ENCODE measurements around the gene FTHL17.

Gene FTHL17

GRCh38 chrX:31091819-31092218 lies 20.0 kb upstream of the FTHL17 start:
- no peak overlapping the region for H3K4me3 ChIP-seq (ENCODE audit: low read length)
- H3K36me3 ChIP-seq (ENCODE audit: control insufficient read depth, insufficient read depth, low read length, severe bottlenecking) = no peaks in the 10 kb centered on the region
- no peaks in the 10 kb centered on the region for H3K27me3 ChIP-seq (replicated peaks; ENCODE audit: control insufficient read depth, insufficient read depth, low read length)
- H3K9me3 ChIP-seq (ENCODE audit: control insufficient read depth, low read length) = peaks cover 8% of the 10 kb centered on the region
- no peak overlapping the region for H3K9ac ChIP-seq (ENCODE audit: low read length)
- no peaks in the 10 kb centered on the region for H3K4me1 ChIP-seq (ENCODE audit: control insufficient read depth, insufficient read depth, low read length)
- no peak for DNase-seq (ENCODE audit: low read depth)

- no peaks in the 10 kb centered on the region for H3K4me1 ChIP-seq (ENCODE audit: control insufficient read depth, insufficient read depth, low read length)
- peaks cover 21% of the 10 kb centered on the region for H3K9me3 ChIP-seq (ENCODE audit: control insufficient read depth, low read length)
- DNase-seq (ENCODE audit: low read depth) = no peak
- no peak overlapping the region for H3K4me3 ChIP-seq (ENCODE audit: low read length)
- no peaks in the 10 kb centered on the region for H3K36me3 ChIP-seq (ENCODE audit: control insufficient read depth, insufficient read depth, low read length, severe bottlenecking)
- no peak overlapping the region for H3K9ac ChIP-seq (ENCODE audit: low read length)
- peaks cover 8% of the 10 kb centered on the region for H3K27me3 ChIP-seq (replicated peaks; ENCODE audit: control insufficient read depth, insufficient read depth, low read length)
These were observed 2.7 kb upstream of the FTHL17 start for GRCh38 chrX:31074522-31074921.

- Histone ChIP-seq H3K9me3 (ENCODE audit: control insufficient read depth, low read length) (peaks cover 23% of the 10 kb centered on the region), H3K27me3 (replicated peaks; ENCODE audit: control insufficient read depth, insufficient read depth, low read length) (peaks cover 8% of the 10 kb centered on the region), H3K4me3 (ENCODE audit: low read length) (no peak overlapping the region), H3K36me3 (ENCODE audit: control insufficient read depth, insufficient read depth, low read length, severe bottlenecking) (no peaks in the 10 kb centered on the region), H3K4me1 (ENCODE audit: control insufficient read depth, insufficient read depth, low read length) (no peaks in the 10 kb centered on the region), H3K9ac (ENCODE audit: low read length) (no peak overlapping the region)
- no peak for DNase-seq (ENCODE audit: low read depth)
These were observed 579 bp downstream of the FTHL17 start for GRCh38 chrX:31071262-31071661.

DNA sequence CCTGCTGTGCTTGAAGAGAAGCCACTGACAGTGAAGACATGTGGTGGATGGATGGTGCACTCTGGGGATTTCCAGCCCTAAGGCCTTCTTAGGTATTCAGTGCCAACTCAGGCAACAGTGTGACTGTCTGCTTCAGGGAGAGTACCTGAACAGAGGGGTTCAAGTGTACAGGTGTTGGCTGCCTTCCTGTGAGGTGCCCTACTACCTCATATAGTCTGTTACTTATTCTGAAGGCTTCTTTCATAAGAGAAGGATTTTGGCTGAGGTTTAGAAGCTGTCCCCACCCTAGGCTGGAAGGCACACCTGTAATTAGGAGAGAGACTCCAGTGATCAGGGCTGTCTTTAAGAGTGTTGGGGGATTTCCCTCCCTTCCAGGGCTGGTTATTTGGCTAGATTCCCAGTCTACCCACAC lies 1.8 kb downstream of the FTHL17 start:
- no peak for DNase-seq (ENCODE audit: low read depth)
- Histone ChIP-seq H3K4me3 (ENCODE audit: low read length) (no peak overlapping the region), H3K36me3 (ENCODE audit: control insufficient read depth, insufficient read depth, low read length, severe bottlenecking) (no peaks in the 10 kb centered on the region), H3K4me1 (ENCODE audit: control insufficient read depth, insufficient read depth, low read length) (no peaks in the 10 kb centered on the region), H3K9ac (ENCODE audit: low read length) (no peak overlapping the region), H3K27me3 (replicated peaks; ENCODE audit: control insufficient read depth, insufficient read depth, low read length) (peaks cover 8% of the 10 kb centered on the region), H3K9me3 (ENCODE audit: control insufficient read depth, low read length) (peaks cover 19% of the 10 kb centered on the region)

- no peaks in the 10 kb centered on the region for H3K9me3 ChIP-seq (ENCODE audit: control insufficient read depth, low read length)
- H3K36me3 ChIP-seq (ENCODE audit: control insufficient read depth, insufficient read depth, low read length, severe bottlenecking) = no peaks in the 10 kb centered on the region
- DNase-seq (ENCODE audit: low read depth) = no peak
- no peaks in the 10 kb centered on the region for H3K4me1 ChIP-seq (ENCODE audit: control insufficient read depth, insufficient read depth, low read length)
- no peak overlapping the region for H3K9ac ChIP-seq (ENCODE audit: low read length)
- H3K4me3 ChIP-seq (ENCODE audit: low read length) = no peak overlapping the region
- H3K27me3 ChIP-seq (replicated peaks; ENCODE audit: control insufficient read depth, insufficient read depth, low read length) = peaks cover 10% of the 10 kb centered on the region
These were observed 8.7 kb downstream of the FTHL17 start for GRCh38 chrX:31063114-31063513.

DNA sequence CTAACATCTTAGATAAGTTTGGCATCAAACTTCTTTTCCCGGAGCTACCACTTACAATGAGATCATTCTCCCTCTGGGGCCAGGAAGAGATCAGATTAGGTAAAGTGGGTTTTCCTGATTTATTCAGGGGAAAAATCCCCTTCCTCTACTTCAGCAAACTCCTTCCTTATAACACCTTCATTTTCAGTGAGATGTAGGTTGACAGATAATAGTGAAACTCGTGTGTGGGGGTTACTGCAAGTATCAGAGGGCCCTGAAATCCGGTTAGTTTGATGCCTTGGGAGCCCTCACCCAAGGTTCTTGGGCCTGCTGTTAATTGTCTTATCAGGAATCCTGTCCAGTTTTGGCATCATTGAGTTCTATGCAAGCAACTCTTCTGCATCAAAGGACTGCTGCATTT lies 10.8 kb downstream of the FTHL17 start:
- H3K9ac ChIP-seq (ENCODE audit: low read length) = no peak overlapping the region
- DNase-seq (ENCODE audit: low read depth) = no peak
- H3K36me3 ChIP-seq (ENCODE audit: control insufficient read depth, insufficient read depth, low read length, severe bottlenecking) = no peaks in the 10 kb centered on the region
- H3K4me3 ChIP-seq (ENCODE audit: low read length) = no peak overlapping the region
- peaks cover 10% of the 10 kb centered on the region for H3K27me3 ChIP-seq (replicated peaks; ENCODE audit: control insufficient read depth, insufficient read depth, low read length)
- H3K4me1 ChIP-seq (ENCODE audit: control insufficient read depth, insufficient read depth, low read length) = no peaks in the 10 kb centered on the region
- no peaks in the 10 kb centered on the region for H3K9me3 ChIP-seq (ENCODE audit: control insufficient read depth, low read length)

DNA sequence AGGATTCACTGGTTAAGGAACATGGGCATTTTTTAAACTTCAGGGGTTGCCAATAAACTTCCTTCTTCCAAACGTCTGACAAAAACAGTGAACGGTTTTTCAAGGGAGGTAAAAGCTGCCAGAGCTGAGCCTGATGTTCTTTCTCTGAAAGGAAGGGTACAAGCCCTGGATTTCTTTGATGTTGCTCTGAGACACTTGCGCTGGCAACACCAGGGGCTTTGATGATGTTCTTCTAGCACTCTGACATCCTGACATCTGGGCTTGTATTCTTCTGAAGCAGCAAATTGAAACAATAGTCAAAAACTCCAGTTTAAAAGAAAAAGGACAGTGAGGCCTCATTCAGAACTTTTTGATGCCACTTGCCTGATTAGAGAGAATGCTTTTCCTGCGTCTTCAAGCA lies 11.8 kb downstream of the FTHL17 start:
- Histone ChIP-seq H3K4me3 (ENCODE audit: low read length) (no peak overlapping the region), H3K9ac (ENCODE audit: low read length) (no peak overlapping the region), H3K4me1 (ENCODE audit: control insufficient read depth, insufficient read depth, low read length) (no peaks in the 10 kb centered on the region), H3K36me3 (ENCODE audit: control insufficient read depth, insufficient read depth, low read length, severe bottlenecking) (no peaks in the 10 kb centered on the region), H3K27me3 (replicated peaks; ENCODE audit: control insufficient read depth, insufficient read depth, low read length) (peaks cover 10% of the 10 kb centered on the region), H3K9me3 (ENCODE audit: control insufficient read depth, low read length) (no peaks in the 10 kb centered on the region)
- no peak for DNase-seq (ENCODE audit: low read depth)

GRCh38 chrX:31058284-31058683 lies 13.6 kb downstream of the FTHL17 start:
- no peak overlapping the region for H3K4me3 ChIP-seq (ENCODE audit: low read length)
- H3K27me3 ChIP-seq (replicated peaks; ENCODE audit: control insufficient read depth, insufficient read depth, low read length) = peaks cover 10% of the 10 kb centered on the region
- no peaks in the 10 kb centered on the region for H3K4me1 ChIP-seq (ENCODE audit: control insufficient read depth, insufficient read depth, low read length)
- H3K9me3 ChIP-seq (ENCODE audit: control insufficient read depth, low read length) = no peaks in the 10 kb centered on the region
- H3K36me3 ChIP-seq (ENCODE audit: control insufficient read depth, insufficient read depth, low read length, severe bottlenecking) = no peaks in the 10 kb centered on the region
- no peak for DNase-seq (ENCODE audit: low read depth)
- H3K9ac ChIP-seq (ENCODE audit: low read length) = no peak overlapping the region

DNA sequence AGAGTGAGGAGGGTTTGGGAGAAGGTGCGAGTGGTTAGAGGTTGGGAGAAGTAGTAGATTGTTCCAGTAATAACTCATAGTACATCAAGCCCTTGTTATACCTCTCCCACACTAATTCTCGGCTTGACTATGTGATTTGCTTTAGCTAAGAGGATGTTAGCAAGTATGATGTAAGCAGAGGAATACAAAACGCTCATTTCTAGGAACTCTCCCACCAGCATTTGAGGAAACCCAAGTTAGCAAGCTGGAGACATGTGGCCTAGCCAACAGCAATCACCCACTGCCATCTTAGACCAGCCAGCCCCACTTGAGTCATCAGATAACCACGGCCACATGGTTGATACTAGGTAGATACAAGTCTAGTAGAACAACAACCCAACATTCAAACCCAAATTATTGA lies 14.2 kb downstream of the FTHL17 start:
- H3K36me3 ChIP-seq (ENCODE audit: control insufficient read depth, insufficient read depth, low read length, severe bottlenecking) = no peaks in the 10 kb centered on the region

DNA sequence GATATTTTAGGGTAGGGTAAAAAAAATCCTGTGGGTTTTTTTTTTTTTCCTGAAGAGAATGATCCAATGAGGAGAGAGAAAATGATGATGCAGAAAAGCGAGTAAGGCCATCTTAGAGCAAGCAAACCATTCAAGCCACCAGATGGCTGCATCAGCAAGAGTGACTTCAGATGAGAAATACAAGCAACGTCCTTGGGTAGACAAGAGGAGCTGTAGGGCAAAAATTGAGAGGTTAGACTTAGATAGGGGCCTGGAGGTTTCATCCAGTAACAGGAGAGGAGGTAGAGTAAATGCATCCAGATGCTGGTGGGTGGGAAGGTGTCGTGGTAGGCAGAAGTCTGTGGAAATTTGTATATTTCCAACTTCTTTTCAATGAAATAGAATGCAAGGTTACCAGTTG lies 14.6 kb downstream of the FTHL17 start:
- Histone ChIP-seq H3K9ac (ENCODE audit: low read length) (no peak overlapping the region), H3K4me3 (ENCODE audit: low read length) (no peak overlapping the region), H3K9me3 (ENCODE audit: control insufficient read depth, low read length) (no peaks in the 10 kb centered on the region), H3K4me1 (ENCODE audit: control insufficient read depth, insufficient read depth, low read length) (no peaks in the 10 kb centered on the region), H3K36me3 (ENCODE audit: control insufficient read depth, insufficient read depth, low read length, severe bottlenecking) (no peaks in the 10 kb centered on the region), H3K27me3 (replicated peaks; ENCODE audit: control insufficient read depth, insufficient read depth, low read length) (peaks cover 10% of the 10 kb centered on the region)
- DNase-seq (ENCODE audit: low read depth) = no peak

More for the DNA sequence above, 14.2 kb downstream of the FTHL17 start:
- H3K9me3 ChIP-seq (ENCODE audit: control insufficient read depth, low read length) = no peaks in the 10 kb centered on the region
- no peak overlapping the region for H3K9ac ChIP-seq (ENCODE audit: low read length)
- no peak for DNase-seq (ENCODE audit: low read depth)
- H3K4me1 ChIP-seq (ENCODE audit: control insufficient read depth, insufficient read depth, low read length) = no peaks in the 10 kb centered on the region
- H3K27me3 ChIP-seq (replicated peaks; ENCODE audit: control insufficient read depth, insufficient read depth, low read length) = peaks cover 10% of the 10 kb centered on the region
- H3K4me3 ChIP-seq (ENCODE audit: low read length) = no peak overlapping the region

- no peak overlapping the region for H3K9ac ChIP-seq (ENCODE audit: low read length)
- no peak overlapping the region for H3K4me3 ChIP-seq (ENCODE audit: low read length)
- no peaks in the 10 kb centered on the region for H3K9me3 ChIP-seq (ENCODE audit: control insufficient read depth, low read length)
- no peaks in the 10 kb centered on the region for H3K36me3 ChIP-seq (ENCODE audit: control insufficient read depth, insufficient read depth, low read length, severe bottlenecking)
- peaks cover 14% of the 10 kb centered on the region for H3K27me3 ChIP-seq (replicated peaks; ENCODE audit: control insufficient read depth, insufficient read depth, low read length)
- H3K4me1 ChIP-seq (ENCODE audit: control insufficient read depth, insufficient read depth, low read length) = no peaks in the 10 kb centered on the region
- no peak for DNase-seq (ENCODE audit: low read depth)
These were observed 18.2 kb downstream of the FTHL17 start for GRCh38 chrX:31053621-31054020.

- H3K9me3 ChIP-seq (ENCODE audit: control insufficient read depth, low read length) = no peaks in the 10 kb centered on the region
- H3K4me1 ChIP-seq (ENCODE audit: control insufficient read depth, insufficient read depth, low read length) = no peaks in the 10 kb centered on the region
- peaks cover 12% of the 10 kb centered on the region for H3K27me3 ChIP-seq (replicated peaks; ENCODE audit: control insufficient read depth, insufficient read depth, low read length)
- H3K4me3 ChIP-seq (ENCODE audit: low read length) = no peak overlapping the region
- H3K36me3 ChIP-seq (ENCODE audit: control insufficient read depth, insufficient read depth, low read length, severe bottlenecking) = no peaks in the 10 kb centered on the region
- no peak for DNase-seq (ENCODE audit: low read depth)
- no peak overlapping the region for H3K9ac ChIP-seq (ENCODE audit: low read length)
These were observed 32.5 kb downstream of the FTHL17 start for GRCh38 chrX:31039327-31039711.
